Measurements from ENCODE around the gene TMOD1. TPM values are rescaled to one million over a fixed set of nuclear protein-coding genes. Genes with fewer than 3 reads are reported as not detected.
"Not testable (repeated sequence)": the region's sequence is repeated elsewhere in the genome, so short reads cannot be mapped to it uniquely, and the experiment has no call there.

Gene TMOD1
- total RNA-seq, 2 experiments from 2014 or later, result 1.5 to 1.8 TPM

- Mint-ChIP-seq H3K36me3 (ENCODE audit: low read depth) (peaks cover 37% of the 10 kb centered on the region), H3K27me3 (no peaks in the 10 kb centered on the region), H3K9me3 (peaks cover 4% of the 10 kb centered on the region), H3K27ac (no peak overlapping the region), H3K4me3 (no peak overlapping the region), H3K4me1 (no peaks in the 10 kb centered on the region)
- DNase-seq, result no peak
- POLR2A ChIA-PET, result no interaction called here
- CTCF ChIA-PET, result interaction anchor here (1.4 kb wide), 1 partner anchor 10 kb away, joined by 5 read pairs; no protein-coding TSS in a partner anchor
These were observed 21.8 kb upstream of the TMOD1 start for GRCh38 chr9:97479496-97480159.

- H3K9me3 Mint-ChIP-seq, result peaks cover 4% of the 10 kb centered on the region
- CTCF ChIA-PET, result interaction anchor here (0.7 to 1.4 kb wide), 2 partner anchors 11 to 118 kb away, joined by 3 to 5 read pairs; no protein-coding TSS in a partner anchor
- H3K27ac Mint-ChIP-seq, result no peak overlapping the region
- no peak for DNase-seq
- H3K4me3 Mint-ChIP-seq, result no peak overlapping the region
- no peaks in the 10 kb centered on the region for H3K4me1 Mint-ChIP-seq
- H3K36me3 Mint-ChIP-seq (ENCODE audit: low read depth), result peaks cover 34% of the 10 kb centered on the region
- POLR2A ChIA-PET, result no interaction called here
- H3K27me3 Mint-ChIP-seq, result no peaks in the 10 kb centered on the region
These were observed 21.3 kb upstream of the TMOD1 start for GRCh38 chr9:97480174-97480573.

GRCh38 chr9:97480749-97481148, 20.7 kb upstream of the TMOD1 start:
- DNase-seq, result no peak
- Mint-ChIP-seq H3K4me3 (no peak overlapping the region), H3K36me3 (ENCODE audit: low read depth) (peaks cover 34% of the 10 kb centered on the region), H3K9me3 (peaks cover 4% of the 10 kb centered on the region), H3K4me1 (no peaks in the 10 kb centered on the region), H3K27ac (no peak overlapping the region), H3K27me3 (no peaks in the 10 kb centered on the region)
- CTCF ChIA-PET, result interaction anchor here (0.7 to 1.4 kb wide), 2 partner anchors 11 to 117 kb away, joined by 3 to 5 read pairs; no protein-coding TSS in a partner anchor
- POLR2A ChIA-PET, result no interaction called here

GRCh38 chr9:97484134-97484533, 17.3 kb upstream of the TMOD1 start:
- ChIA-PET POLR2A (no interaction called here), CTCF (interaction anchor here (0.6 to 2.1 kb wide), 4 partner anchors 16 to 149 kb away, joined by 3 to 8 read pairs (median 4); partner anchors contain the start of genes NCBP1 and TSTD2)
- Mint-ChIP-seq H3K9me3 (peaks cover 11% of the 10 kb centered on the region), H3K36me3 (ENCODE audit: low read depth) (peaks cover 52% of the 10 kb centered on the region), H3K4me3 (no peak overlapping the region), H3K27ac (no peak overlapping the region), H3K27me3 (no peaks in the 10 kb centered on the region), H3K4me1 (no peaks in the 10 kb centered on the region)
- DNase-seq, result no peak

- Mint-ChIP-seq H3K27me3 (no peaks in the 10 kb centered on the region), H3K9me3 (peaks cover 13% of the 10 kb centered on the region), H3K36me3 (ENCODE audit: low read depth) (peaks cover 62% of the 10 kb centered on the region), H3K4me3 (no peak overlapping the region), H3K27ac (no peak overlapping the region), H3K4me1 (no peaks in the 10 kb centered on the region)
- POLR2A ChIA-PET, result interaction anchor here (0.5 to 0.6 kb wide), 2 partner anchors 14 to 436 kb away, joined by 3 read pairs; partner anchors contain the start of gene TMOD1
- no peak for DNase-seq
- CTCF ChIA-PET, result interaction anchor here (0.8 to 1.4 kb wide), 4 partner anchors 18 to 129 kb away, joined by 3 to 4 read pairs (median 3); no protein-coding TSS in a partner anchor
These were observed 14.4 kb upstream of the TMOD1 start for GRCh38 chr9:97487107-97487506.

- Mint-ChIP-seq H3K27me3 (no peaks in the 10 kb centered on the region), H3K9me3 (peaks cover 12% of the 10 kb centered on the region), H3K4me3 (no peak overlapping the region), H3K27ac (no peak overlapping the region), H3K4me1 (no peaks in the 10 kb centered on the region), H3K36me3 (ENCODE audit: low read depth) (peaks cover 60% of the 10 kb centered on the region)
- POLR2A ChIA-PET, result no interaction called here
- CTCF ChIA-PET, result interaction anchor here (0.7 to 1.4 kb wide), 4 partner anchors 13 to 129 kb away, joined by 3 to 8 read pairs (median 4); no protein-coding TSS in a partner anchor
- DNase-seq, result no peak
These were observed 13.6 kb upstream of the TMOD1 start for GRCh38 chr9:97487861-97488260.

GRCh38 chr9:97491216-97491999, 10.1 kb upstream of the TMOD1 start:
- DNase-seq, result no peak
- no peaks in the 10 kb centered on the region for H3K27me3 Mint-ChIP-seq
- ChIA-PET POLR2A (no interaction called here), CTCF (interaction anchor here (0.7 kb wide), 1 partner anchor 10 kb away, joined by 3 read pairs; the partner anchor contains the start of gene TMOD1)
- H3K27ac Mint-ChIP-seq, result no peak overlapping the region
- H3K4me1 Mint-ChIP-seq, result no peaks in the 10 kb centered on the region
- no peak overlapping the region for H3K4me3 Mint-ChIP-seq
- peaks cover 55% of the 10 kb centered on the region for H3K36me3 Mint-ChIP-seq (ENCODE audit: low read depth)
- H3K9me3 Mint-ChIP-seq, result peaks cover 9% of the 10 kb centered on the region

- CTCF ChIA-PET, result interaction anchor here (1.1 kb wide), 1 partner anchor 101 kb away, joined by 4 read pairs; no protein-coding TSS in a partner anchor
- H3K27ac Mint-ChIP-seq, DNase-seq, POLR2A ChIA-PET, H3K9me3 Mint-ChIP-seq, H3K4me3 Mint-ChIP-seq: not testable (repeated sequence)
- Mint-ChIP-seq H3K4me1 (peaks cover 11% of the 10 kb centered on the region), H3K27me3 (peaks cover 25% of the 10 kb centered on the region), H3K36me3 (ENCODE audit: low read depth) (peaks cover 17% of the 10 kb centered on the region)
These were observed 3.7 kb upstream of the TMOD1 start for GRCh38 chr9:97497558-97498375.

GRCh38 chr9:97498846-97499245, 2.6 kb upstream of the TMOD1 start:
- peaks cover 36% of the 10 kb centered on the region for H3K27me3 Mint-ChIP-seq
- H3K4me3 Mint-ChIP-seq, CTCF ChIA-PET, POLR2A ChIA-PET, DNase-seq, H3K27ac Mint-ChIP-seq, H3K9me3 Mint-ChIP-seq: not testable (repeated sequence)
- peaks cover 17% of the 10 kb centered on the region for H3K36me3 Mint-ChIP-seq (ENCODE audit: low read depth)
- H3K4me1 Mint-ChIP-seq, result peaks cover 17% of the 10 kb centered on the region

- Mint-ChIP-seq H3K27ac (no peak overlapping the region), H3K4me1 (peaks cover 17% of the 10 kb centered on the region), H3K4me3 (no peak overlapping the region), H3K9me3 (no peaks in the 10 kb centered on the region), H3K36me3 (ENCODE audit: low read depth) (peaks cover 17% of the 10 kb centered on the region), H3K27me3 (peaks cover 47% of the 10 kb centered on the region)
- CTCF ChIA-PET, result interaction anchor here (0.7 to 3.9 kb wide), 11 partner anchors 7 to 721 kb away, joined by 3 to 25 read pairs (median 5); no protein-coding TSS in a partner anchor
- no peak for DNase-seq
- POLR2A ChIA-PET, result interaction anchor here (0.9 kb wide), 1 partner anchor 11 kb away, joined by 4 read pairs; no protein-coding TSS in a partner anchor
These were observed 1.2 kb upstream of the TMOD1 start for GRCh38 chr9:97500263-97500662.

- peaks cover 17% of the 10 kb centered on the region for H3K4me1 Mint-ChIP-seq
- no peak for DNase-seq
- H3K4me3 Mint-ChIP-seq, result peak overlapping the region; percentile 65
- peaks cover 13% of the 10 kb centered on the region for H3K36me3 Mint-ChIP-seq (ENCODE audit: low read depth)
- ChIA-PET CTCF (interaction anchor here (0.7 to 3.9 kb wide), 12 partner anchors 8 to 721 kb away, joined by 3 to 25 read pairs (median 6); no protein-coding TSS in a partner anchor), POLR2A (interaction anchor here (0.8 to 0.9 kb wide), 2 partner anchors 10 to 13 kb away, joined by 3 to 4 read pairs; no protein-coding TSS in a partner anchor)
- H3K9me3 Mint-ChIP-seq, result no peaks in the 10 kb centered on the region
- no peak overlapping the region for H3K27ac Mint-ChIP-seq
- peaks cover 47% of the 10 kb centered on the region for H3K27me3 Mint-ChIP-seq
These were observed 695 bp upstream of the TMOD1 start for GRCh38 chr9:97500765-97501176.

GRCh38 chr9:97501972-97502221, 431 bp downstream of the TMOD1 start:
- no peak for DNase-seq
- CTCF ChIA-PET, result interaction anchor here (0.7 to 3.9 kb wide), 10 partner anchors 8 to 144 kb away, joined by 3 to 25 read pairs (median 5); partner anchors contain the start of gene TDRD7
- peak overlapping the region; percentile 46 for H3K4me3 Mint-ChIP-seq
- no peaks in the 10 kb centered on the region for H3K9me3 Mint-ChIP-seq
- peaks cover 17% of the 10 kb centered on the region for H3K4me1 Mint-ChIP-seq
- H3K27me3 Mint-ChIP-seq, result peaks cover 47% of the 10 kb centered on the region
- POLR2A ChIA-PET, result interaction anchor here (0.8 to 1.3 kb wide), 2 partner anchors 15 to 16 kb away, joined by 3 to 4 read pairs; no protein-coding TSS in a partner anchor
- peaks cover 3% of the 10 kb centered on the region for H3K36me3 Mint-ChIP-seq (ENCODE audit: low read depth)
- H3K27ac Mint-ChIP-seq, result no peak overlapping the region

All from activated CD4-positive, alpha-beta memory T cell treated with anti-CD3 and anti-CD28 coated beads, Interleukin-2, amount 10 ng/mL, durations not matched to agents 7 days and 5 days (primary cell).